GM10266 (cell line): ENCODE measurements around the gene IFI6.
"Not testable (repeated sequence)": the region's sequence is repeated elsewhere in the genome, so short reads cannot be mapped to it uniquely, and the experiment has no call there.

Experiments used
- DNase-seq: peaks from one replicate; pipeline ENCODE4 v3.0.0; 2012; ENCODE audit errors: extremely low spot score
- TF ChIP-seq, protein P1 (sequence below): IDR thresholded peaks from 2 replicates; pipeline ENCODE4 v1.5.1; 2012; ENCODE audit warnings: mild to moderate bottlenecking, low read depth; ENCODE audit not compliant: control insufficient read depth, insufficient read depth; ENCODE audit errors: missing control alignments

IFI6 gene

DNA sequence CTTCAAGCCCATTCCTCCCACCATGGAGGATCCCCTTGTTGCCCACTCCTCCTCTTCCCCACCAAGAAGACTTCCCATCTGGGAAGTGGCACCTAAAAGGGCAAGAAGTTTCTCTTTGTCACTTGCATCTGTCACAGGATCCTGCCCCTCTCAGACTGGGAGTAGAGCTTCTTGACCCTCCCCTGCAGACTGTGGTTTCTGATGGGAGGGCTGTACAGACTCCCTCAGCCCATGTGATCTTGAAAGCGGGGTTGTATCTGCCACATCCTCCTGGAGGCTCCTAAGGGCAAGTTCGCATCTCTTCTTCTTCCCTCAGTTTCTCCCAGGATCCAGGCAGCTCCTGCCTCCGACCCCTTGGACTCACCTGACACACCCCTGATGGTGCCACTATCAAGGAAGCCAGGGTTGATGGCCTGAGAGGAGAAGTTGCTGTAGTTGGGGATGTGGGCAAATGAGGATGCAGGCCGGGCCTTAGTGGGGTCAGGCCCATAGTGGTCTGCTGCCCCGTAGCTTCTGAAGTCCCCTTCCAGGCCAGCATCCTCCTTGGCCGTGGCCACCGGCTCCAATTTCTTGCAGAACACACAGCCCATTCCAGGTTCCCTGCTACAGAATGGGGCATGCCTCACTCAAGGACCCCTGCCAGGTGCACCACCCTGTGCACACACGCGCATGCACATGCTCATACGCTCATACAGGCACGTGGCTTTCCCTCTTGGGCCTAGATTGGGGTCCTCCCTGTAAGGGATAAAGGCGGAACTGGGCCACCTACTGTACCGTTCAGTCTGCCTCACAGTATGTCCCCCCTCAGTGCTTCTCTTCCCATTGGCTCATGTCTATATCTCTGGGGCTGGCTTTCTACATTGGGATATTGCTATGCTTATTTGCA, 48.4 kb downstream of the IFI6 start:
- TF ChIP-seq, protein P1, sequence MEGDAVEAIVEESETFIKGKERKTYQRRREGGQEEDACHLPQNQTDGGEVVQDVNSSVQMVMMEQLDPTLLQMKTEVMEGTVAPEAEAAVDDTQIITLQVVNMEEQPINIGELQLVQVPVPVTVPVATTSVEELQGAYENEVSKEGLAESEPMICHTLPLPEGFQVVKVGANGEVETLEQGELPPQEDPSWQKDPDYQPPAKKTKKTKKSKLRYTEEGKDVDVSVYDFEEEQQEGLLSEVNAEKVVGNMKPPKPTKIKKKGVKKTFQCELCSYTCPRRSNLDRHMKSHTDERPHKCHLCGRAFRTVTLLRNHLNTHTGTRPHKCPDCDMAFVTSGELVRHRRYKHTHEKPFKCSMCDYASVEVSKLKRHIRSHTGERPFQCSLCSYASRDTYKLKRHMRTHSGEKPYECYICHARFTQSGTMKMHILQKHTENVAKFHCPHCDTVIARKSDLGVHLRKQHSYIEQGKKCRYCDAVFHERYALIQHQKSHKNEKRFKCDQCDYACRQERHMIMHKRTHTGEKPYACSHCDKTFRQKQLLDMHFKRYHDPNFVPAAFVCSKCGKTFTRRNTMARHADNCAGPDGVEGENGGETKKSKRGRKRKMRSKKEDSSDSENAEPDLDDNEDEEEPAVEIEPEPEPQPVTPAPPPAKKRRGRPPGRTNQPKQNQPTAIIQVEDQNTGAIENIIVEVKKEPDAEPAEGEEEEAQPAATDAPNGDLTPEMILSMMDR = no peak
- no peak for DNase-seq

DNA sequence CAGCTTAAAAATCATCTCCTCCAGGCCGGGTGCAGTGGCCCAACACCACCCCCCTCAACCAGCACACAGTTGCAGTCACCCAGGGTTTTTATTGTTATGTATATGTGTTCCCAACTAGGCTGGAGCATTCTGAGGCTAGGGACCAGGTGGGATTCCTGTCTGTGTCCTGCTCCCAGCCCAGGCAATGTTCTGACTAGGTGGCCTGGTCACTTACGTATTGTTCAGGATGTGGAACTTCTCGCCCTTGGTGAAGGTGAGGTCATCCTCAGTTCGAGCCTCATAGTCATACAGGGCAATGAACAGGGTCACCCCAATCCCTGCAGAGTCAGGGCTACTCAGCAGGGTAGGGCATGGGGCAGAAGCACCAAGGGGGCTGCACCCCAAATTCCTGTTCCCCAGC, 49.2 kb downstream of the IFI6 start:
- TF ChIP-seq, protein P1 = no peak
- no peak for DNase-seq

DNA sequence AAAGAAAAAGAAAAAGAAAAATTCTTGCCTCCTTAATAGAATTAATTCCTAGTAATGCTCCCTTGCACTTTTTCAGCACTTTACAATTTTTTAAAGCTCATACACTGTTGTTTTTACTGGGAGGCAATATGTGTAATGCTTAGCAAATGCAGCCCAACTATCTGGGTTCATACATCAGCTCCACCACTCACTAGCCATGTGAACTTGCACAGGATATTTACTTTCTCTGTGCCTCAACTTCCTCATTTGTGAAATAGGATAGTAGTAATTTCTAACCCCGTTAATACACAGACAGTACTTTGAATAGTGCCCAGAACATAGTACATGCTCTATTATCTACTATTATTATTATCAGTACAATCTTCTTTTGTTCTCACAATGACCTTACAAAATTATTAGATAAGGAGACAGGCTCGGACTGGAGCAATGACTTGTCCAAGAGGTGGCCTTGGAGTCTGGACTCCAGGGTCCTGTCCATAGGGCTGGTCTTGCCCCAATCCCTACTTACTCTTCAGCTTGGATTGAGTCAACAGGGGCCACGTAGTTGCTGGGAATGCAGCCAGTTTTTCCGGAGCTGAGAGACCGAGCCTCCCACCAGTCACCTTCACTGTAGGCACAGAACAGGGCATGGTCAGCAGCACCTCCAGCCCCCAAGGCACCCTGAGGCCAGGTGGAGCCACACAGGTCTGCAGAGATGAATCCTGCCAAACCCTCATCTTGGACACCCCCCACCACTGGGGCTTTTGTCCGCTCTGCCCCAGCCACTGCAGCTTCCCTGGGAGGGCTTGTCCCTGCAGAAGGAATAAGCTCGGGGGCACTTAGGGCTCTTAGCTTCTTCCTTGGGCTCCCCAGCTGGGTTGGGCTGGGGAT, 50.7 kb downstream of the IFI6 start:
- TF ChIP-seq, protein P1 = no peak
- DNase-seq = no peak

- not testable (repeated sequence) for DNase-seq
Observed at GRCh38 chr1:27619782-27620438, 52.1 kb downstream of the IFI6 start.

- TF ChIP-seq, protein P1 = no peak
- no peak for DNase-seq
Observed at GRCh38 chr1:27618341-27619082, 53.5 kb downstream of the IFI6 start.

- DNase-seq = no peak
- TF ChIP-seq, protein P1 = no peak
Observed at GRCh38 chr1:27617420-27617819, 54.6 kb downstream of the IFI6 start.

- TF ChIP-seq, protein P1 = peak; percentile 29
Observed at GRCh38 chr1:27616441-27616840, 55.6 kb downstream of the IFI6 start.

More at GRCh38 chr1:27616441-27616840, 55.6 kb downstream of the IFI6 start:
- no peak for DNase-seq
